Measurements from ENCODE around the gene DLK2. TPM values are rescaled to one million over a fixed set of nuclear protein-coding genes. Genes with fewer than 3 reads are reported as not detected.

DLK2 gene
- total RNA-seq, 1 donor from 2014 or later = 0.60 TPM

DNA sequence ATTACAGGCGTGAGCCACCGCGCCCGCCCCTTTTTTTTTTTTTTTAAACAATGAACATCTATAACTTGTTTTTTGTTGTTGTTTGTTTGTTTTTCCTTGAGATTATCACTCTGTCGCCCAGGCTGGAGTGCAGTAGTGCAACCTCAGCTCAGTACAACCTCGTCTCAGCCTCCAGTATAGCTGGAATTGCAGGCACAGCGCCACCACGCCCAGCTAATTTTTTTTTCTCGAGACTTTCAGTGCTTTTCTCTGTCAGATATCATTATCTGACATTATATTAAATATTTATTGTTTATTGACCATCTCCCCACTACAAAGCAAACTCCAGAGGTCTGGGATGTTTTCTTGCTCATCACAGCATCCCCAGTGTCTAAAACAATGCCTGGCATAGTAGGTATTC lies 2.3 kb upstream of the DLK2 start:
- H3K4me3 Mint-ChIP-seq (ENCODE audit: low read depth) = no peak overlapping the region
- no peak for DNase-seq (ENCODE audit: low spot score, unreplicated experiment)
- H3K27ac Mint-ChIP-seq = no peak overlapping the region
- peaks cover 5% of the 10 kb centered on the region for H3K4me1 Mint-ChIP-seq (ENCODE audit: low read depth)
- H3K27me3 Mint-ChIP-seq = peaks cover 50% of the 10 kb centered on the region
- peaks cover 5% of the 10 kb centered on the region for H3K36me3 Mint-ChIP-seq (ENCODE audit: insufficient read depth)
- TF ChIP-seq, protein P1, sequence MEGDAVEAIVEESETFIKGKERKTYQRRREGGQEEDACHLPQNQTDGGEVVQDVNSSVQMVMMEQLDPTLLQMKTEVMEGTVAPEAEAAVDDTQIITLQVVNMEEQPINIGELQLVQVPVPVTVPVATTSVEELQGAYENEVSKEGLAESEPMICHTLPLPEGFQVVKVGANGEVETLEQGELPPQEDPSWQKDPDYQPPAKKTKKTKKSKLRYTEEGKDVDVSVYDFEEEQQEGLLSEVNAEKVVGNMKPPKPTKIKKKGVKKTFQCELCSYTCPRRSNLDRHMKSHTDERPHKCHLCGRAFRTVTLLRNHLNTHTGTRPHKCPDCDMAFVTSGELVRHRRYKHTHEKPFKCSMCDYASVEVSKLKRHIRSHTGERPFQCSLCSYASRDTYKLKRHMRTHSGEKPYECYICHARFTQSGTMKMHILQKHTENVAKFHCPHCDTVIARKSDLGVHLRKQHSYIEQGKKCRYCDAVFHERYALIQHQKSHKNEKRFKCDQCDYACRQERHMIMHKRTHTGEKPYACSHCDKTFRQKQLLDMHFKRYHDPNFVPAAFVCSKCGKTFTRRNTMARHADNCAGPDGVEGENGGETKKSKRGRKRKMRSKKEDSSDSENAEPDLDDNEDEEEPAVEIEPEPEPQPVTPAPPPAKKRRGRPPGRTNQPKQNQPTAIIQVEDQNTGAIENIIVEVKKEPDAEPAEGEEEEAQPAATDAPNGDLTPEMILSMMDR (IDR thresholded peaks at IDR 0.05; ENCODE audit: unreplicated experiment) = no peak
- no peaks in the 10 kb centered on the region for H3K9me3 Mint-ChIP-seq (ENCODE audit: low read depth)

GRCh38 chr6:43454696-43455530 lies 435 bp downstream of the DLK2 start:
- H3K36me3 Mint-ChIP-seq (ENCODE audit: insufficient read depth) = peaks cover 5% of the 10 kb centered on the region
- H3K4me1 Mint-ChIP-seq (ENCODE audit: low read depth) = peaks cover 5% of the 10 kb centered on the region
- peak overlapping the region; percentile 60 for H3K4me3 Mint-ChIP-seq (ENCODE audit: low read depth)
- TF ChIP-seq, protein P1 (IDR thresholded peaks at IDR 0.05; ENCODE audit: unreplicated experiment) = no peak
- DNase-seq (ENCODE audit: low spot score, unreplicated experiment) = peak; percentile 78
- no peaks in the 10 kb centered on the region for H3K9me3 Mint-ChIP-seq (ENCODE audit: low read depth)
- H3K27me3 Mint-ChIP-seq = peaks cover 34% of the 10 kb centered on the region
- H3K27ac Mint-ChIP-seq = no peak overlapping the region

- peaks cover 5% of the 10 kb centered on the region for H3K36me3 Mint-ChIP-seq (ENCODE audit: insufficient read depth)
- peaks cover 5% of the 10 kb centered on the region for H3K4me1 Mint-ChIP-seq (ENCODE audit: low read depth)
- H3K27ac Mint-ChIP-seq = no peak overlapping the region
- no peak for DNase-seq (ENCODE audit: low spot score, unreplicated experiment)
- no peaks in the 10 kb centered on the region for H3K9me3 Mint-ChIP-seq (ENCODE audit: low read depth)
- H3K4me3 Mint-ChIP-seq (ENCODE audit: low read depth) = peak overlapping the region; percentile 60
- TF ChIP-seq, protein P1 (IDR thresholded peaks at IDR 0.05; ENCODE audit: unreplicated experiment) = peak; percentile 92
- peaks cover 30% of the 10 kb centered on the region for H3K27me3 Mint-ChIP-seq
Observed at GRCh38 chr6:43454290-43454695, 1.1 kb downstream of the DLK2 start.

GRCh38 chr6:43453831-43454230 lies 1.5 kb downstream of the DLK2 start:
- Mint-ChIP-seq H3K27ac (no peak overlapping the region), H3K9me3 (ENCODE audit: low read depth) (no peaks in the 10 kb centered on the region), H3K4me1 (ENCODE audit: low read depth) (peaks cover 5% of the 10 kb centered on the region), H3K36me3 (ENCODE audit: insufficient read depth) (peaks cover 6% of the 10 kb centered on the region), H3K27me3 (peaks cover 30% of the 10 kb centered on the region), H3K4me3 (ENCODE audit: low read depth) (peak overlapping the region; percentile 37)
- TF ChIP-seq, protein P1 (IDR thresholded peaks at IDR 0.05; ENCODE audit: unreplicated experiment) = no peak
- DNase-seq (ENCODE audit: low spot score, unreplicated experiment) = no peak

- H3K27ac Mint-ChIP-seq = no peak overlapping the region
- peaks cover 30% of the 10 kb centered on the region for H3K27me3 Mint-ChIP-seq
- no peaks in the 10 kb centered on the region for H3K9me3 Mint-ChIP-seq (ENCODE audit: low read depth)
- TF ChIP-seq, protein P1 (IDR thresholded peaks at IDR 0.05; ENCODE audit: unreplicated experiment) = no peak
- peaks cover 5% of the 10 kb centered on the region for H3K4me1 Mint-ChIP-seq (ENCODE audit: low read depth)
- DNase-seq (ENCODE audit: low spot score, unreplicated experiment) = no peak
- H3K4me3 Mint-ChIP-seq (ENCODE audit: low read depth) = no peak overlapping the region
- peaks cover 9% of the 10 kb centered on the region for H3K36me3 Mint-ChIP-seq (ENCODE audit: insufficient read depth)
Observed at GRCh38 chr6:43452896-43453295, 2.5 kb downstream of the DLK2 start.

Data from progenitor cell of endocrine pancreas (in vitro differentiated cells).